GM21528 (cell line): ENCODE data around the gene SNAP47.

Source experiments
- ATAC-seq: cut with Tn5 transposase; IDR thresholded peaks from one replicate; pipeline ENCODE4 v1.9.1; 2021; ENCODE audit warnings: mild to moderate bottlenecking, moderate library complexity; ENCODE audit not compliant: unreplicated experiment, low FRiP score

The SNAP47 gene

GRCh38 chr1:227780101-227781044, 45.1 kb downstream of the SNAP47 start:
- no peak for ATAC-seq

GRCh38 chr1:227781314-227781930, 46.2 kb downstream of the SNAP47 start:
- no peak for ATAC-seq

- no peak for ATAC-seq
These were observed 47.0 kb downstream of the SNAP47 start for GRCh38 chr1:227782226-227782625.

GRCh38 chr1:227785094-227785804, 50.0 kb downstream of the SNAP47 start:
- no peak for ATAC-seq

GRCh38 chr1:227785805-227786671, 50.8 kb downstream of the SNAP47 start:
- no peak for ATAC-seq

GRCh38 chr1:227786673-227787512, 51.7 kb downstream of the SNAP47 start:
- ATAC-seq: peak; percentile 1

GRCh38 chr1:227787513-227788270, 52.5 kb downstream of the SNAP47 start:
- peak; percentile 92 for ATAC-seq

- ATAC-seq: peak; percentile 62
These were observed 53.2 kb downstream of the SNAP47 start for GRCh38 chr1:227788271-227789083.

GRCh38 chr1:227789084-227790033, 54.1 kb downstream of the SNAP47 start:
- no peak for ATAC-seq

GRCh38 chr1:227790034-227790400, 54.8 kb downstream of the SNAP47 start:
- no peak for ATAC-seq

GRCh38 chr1:227790868-227791267, 55.6 kb downstream of the SNAP47 start:
- ATAC-seq: no peak

GRCh38 chr1:227791425-227792143, 56.3 kb downstream of the SNAP47 start:
- ATAC-seq: no peak

GRCh38 chr1:227792216-227793078, 57.2 kb downstream of the SNAP47 start:
- no peak for ATAC-seq

- ATAC-seq: no peak
These were observed 58.1 kb downstream of the SNAP47 start for GRCh38 chr1:227793079-227793947.
